Left kidney (tissue), 8 donors: ENCODE results near the gene SETD3. TPM values are rescaled to one million over a fixed set of nuclear protein-coding genes. Genes with fewer than 3 reads are reported as not detected.

ENCODE experiments used
- DNase-seq: peaks from one replicate; pipeline ENCODE4 v3.0.0-alpha.2; 2013
- long read RNA-seq, 8 donors: transcript quantifications; one replicate each; lab custom pipeline, GENCODE V29; 2026
- polyA plus RNA-seq: library from polyadenylated mRNA; unstranded; fragments of 120-200 nt; gene quantifications from one replicate; pipeline ENCODE4 v1.2.1, GENCODE V29; 2013; ENCODE audit not compliant: insufficient read length

SETD3 gene
- 65.7 TPM for polyA plus RNA-seq
- long read RNA-seq, donor 1, transcript SETD3-202 (13 exons, 2,878 nt), result major isoform, 17 of 27 reads
- long read RNA-seq, donor 1, partial matches to known transcripts, result 9 of 27 reads
- long read RNA-seq, donor 1, other reads (novel, unspliced or antisense), result 0 of 27 reads
- long read RNA-seq, donor 2, transcript SETD3-202 (13 exons, 2,878 nt), result major isoform, 12 of 23 reads
- long read RNA-seq, donor 2, partial matches to known transcripts, result 11 of 23 reads
- long read RNA-seq, donor 2, other reads (novel, unspliced or antisense), result 0 of 23 reads
- long read RNA-seq, donor 3, transcript SETD3-202 (13 exons, 2,878 nt), result major isoform, 5 of 30 reads
- long read RNA-seq, donor 3, partial matches to known transcripts, result 25 of 30 reads
- long read RNA-seq, donor 3, other reads (novel, unspliced or antisense), result 0 of 30 reads
- long read RNA-seq, donor 4, result 0 reads
- long read RNA-seq, donor 5, transcript SETD3-202 (13 exons, 2,878 nt), result major isoform, 17 of 46 reads
- long read RNA-seq, donor 5, partial matches to known transcripts, result 27 of 46 reads
- long read RNA-seq, donor 5, other reads (novel, unspliced or antisense), result 0 of 46 reads
- long read RNA-seq, donor 6, transcript SETD3-202 (13 exons, 2,878 nt), result major isoform, 13 of 28 reads
- long read RNA-seq, donor 6, partial matches to known transcripts, result 13 of 28 reads
- long read RNA-seq, donor 6, other reads (novel, unspliced or antisense), result 0 of 28 reads
- long read RNA-seq, donor 7, transcript SETD3-202 (13 exons, 2,878 nt), result major isoform, 16 of 33 reads
- long read RNA-seq, donor 7, partial matches to known transcripts, result 15 of 33 reads
- long read RNA-seq, donor 7, other reads (novel, unspliced or antisense), result 0 of 33 reads
- long read RNA-seq, donor 8, transcript SETD3-202 (13 exons, 2,878 nt), result major isoform, 6 of 14 reads
- long read RNA-seq, donor 8, partial matches to known transcripts, result 8 of 14 reads
- long read RNA-seq, donor 8, other reads (novel, unspliced or antisense), result 0 of 14 reads

- DNase-seq, result peak; percentile 37
Observed at GRCh38 chr14:99479906-99480869, at the start of gene SETD3. Gene SETD3 (minus strand): TSS chr14:99480859. CDS start chr14:99465805, 15,054 bp downstream.

GRCh38 chr14:99529899-99530298 is 49.2 kb upstream of the SETD3 start:
- no peak for DNase-seq

- DNase-seq, result no peak
Observed at GRCh38 chr14:99527427-99528076, 46.9 kb upstream of the SETD3 start.

GRCh38 chr14:99527026-99527425 is 46.4 kb upstream of the SETD3 start:
- no peak for DNase-seq

GRCh38 chr14:99525699-99526080 is 45.0 kb upstream of the SETD3 start:
- no peak for DNase-seq

GRCh38 chr14:99524804-99525698 is 44.4 kb upstream of the SETD3 start:
- peak; percentile 15 for DNase-seq

GRCh38 chr14:99524091-99524661 is 43.5 kb upstream of the SETD3 start:
- DNase-seq, result no peak

GRCh38 chr14:99523704-99524055 is 43.0 kb upstream of the SETD3 start:
- DNase-seq, result no peak

GRCh38 chr14:99522934-99523703 is 42.5 kb upstream of the SETD3 start:
- peak; percentile 50 for DNase-seq

GRCh38 chr14:99522457-99522891 is 41.8 kb upstream of the SETD3 start:
- peak; percentile 15 for DNase-seq

GRCh38 chr14:99522025-99522401 is 41.4 kb upstream of the SETD3 start:
- DNase-seq, result no peak

GRCh38 chr14:99521176-99522024 is 40.7 kb upstream of the SETD3 start:
- no peak for DNase-seq

GRCh38 chr14:99520571-99521081 is 40.0 kb upstream of the SETD3 start:
- no peak for DNase-seq

- no peak for DNase-seq
Observed at GRCh38 chr14:99519931-99520421, 39.3 kb upstream of the SETD3 start.

GRCh38 chr14:99519347-99519881 is 38.8 kb upstream of the SETD3 start:
- no peak for DNase-seq

GRCh38 chr14:99518441-99519346 is 38.0 kb upstream of the SETD3 start:
- DNase-seq, result peak; percentile 47
